Spleen (tissue), 11 donors: Measurements from ENCODE around the gene RAB11FIP5. TPM values are rescaled to one million over a fixed set of nuclear protein-coding genes. Genes with fewer than 3 reads are reported as not detected.

Source experiments
- DNase-seq: peaks from one replicate; pipeline ENCODE4 v3.0.0-alpha.2; 2020
- H3K27ac ChIP-seq, 8 donors: fragments of 200-600 bp; sonication (generic) in 7 of 8; 1 replicate in 4 of 8; 2 replicates in 4 of 8; pipeline versions ENCODE4 v1.5.0 to v1.8.0; 2016 to 2021; ENCODE audit warnings: inconsistent platforms in 4 of 8, mild to moderate bottlenecking in 4 of 8, moderate library complexity in 1 of 8
- H3K27me3 ChIP-seq, 7 donors: fragments of 200-600 bp; sonication (generic) in 6 of 7; replicated peaks in 1 of 7; 1 replicate in 4 of 7; 2 replicates in 3 of 7; pipeline versions ENCODE4 v1.5.0 to v1.8.0; 2016 to 2021; ENCODE audit warnings: inconsistent platforms in 3 of 7, mild to moderate bottlenecking in 1 of 7
- H3K36me3 ChIP-seq, 6 donors: fragments of 200-600 bp; sonication (generic) in 5 of 6; 1 replicate in 4 of 6; 2 replicates in 2 of 6; pipeline versions ENCODE4 v1.5.0 to v1.8.0; 2016 to 2021; ENCODE audit warnings: inconsistent platforms in 2 of 6
- H3K4me1 ChIP-seq, 6 donors: fragments of 200-600 bp; sonication (generic) in 5 of 6; 1 replicate in 3 of 6; 2 replicates in 3 of 6; pipeline versions ENCODE4 v1.5.0 to v1.8.0; 2016 to 2021; ENCODE audit warnings: inconsistent platforms in 3 of 6
- H3K4me3 ChIP-seq, 8 donors: fragments of 200-600 bp; sonication (generic) in 7 of 8; 1 replicate in 4 of 8; 2 replicates in 4 of 8; pipeline versions ENCODE4 v1.5.0 to v1.8.0; 2016 to 2021; ENCODE audit warnings: inconsistent platforms in 4 of 8, mild to moderate bottlenecking in 4 of 8, moderate library complexity in 2 of 8
- H3K9me3 ChIP-seq, 8 donors: fragments of 200-600 bp; sonication (generic) in 7 of 8; 1 replicate in 4 of 8; 2 replicates in 4 of 8; pipeline versions ENCODE4 v1.5.0 to v1.8.0; 2016 to 2021; ENCODE audit warnings: inconsistent platforms in 4 of 8
- POLR2A ChIP-seq, 3 donors: fragments of 450-650 bp; IDR thresholded peaks; one replicate each; pipeline ENCODE4 v1.5.1; 2017; ENCODE audit warnings: antibody characterized with exemption in 3 of 3, mild to moderate bottlenecking in 1 of 3
- POLR2AphosphoS5 ChIP-seq, 3 donors: sonication (generic); formaldehyde crosslinking; IDR thresholded peaks; one replicate each; pipeline ENCODE4 v1.5.1; 2017; ENCODE audit warnings: antibody characterized with exemption in 3 of 3
- WGBS, 5 donors: extraction: QIAGEN DNeasy Blood & Tissue Kit in 3 of 5; methylation state at CpG; one replicate each; pipeline versions ENCODE4 v1.1.5 to v1.1.7; 2013 to 2018; 5-methylcytosine and 5-hydroxymethylcytosine counted together
- intact Hi-C: fragments of 100-400 bp; cut with DNase I; formaldehyde crosslinking; loops from one replicate; pipeline ENCODE4 v1.15.0; 2023; ENCODE audit warnings: low total_unique reads
- polyA plus RNA-seq, 3 donors: library from polyadenylated mRNA; stranded (reverse); fragments of 200-250 nt; gene quantifications; one replicate each; pipeline ENCODE4 v1.2.1, GENCODE V29; 2013
- total RNA-seq, 7 donors: library from RNA; depleted of rRNA in 3 of 7; stranded (reverse); fragments of >200 nt in 3 of 7; fragmentation: NEBNext Ultra II Directional in 4 of 7; extraction: Animal tissue kit (Norgen Biotek cat#: 25700) in 4 of 7; gene quantifications; one replicate each; pipeline versions ENCODE4 v1.1.0 to v1.2.1, GENCODE V29; 2016 to 2021
- TF ChIP-seq, protein P1 (sequence below), 11 experiments: fragments of 200-600 bp in 7 of 11; fragments of 450-650 bp in 4 of 11; sonication (generic) in 4 of 11; IDR thresholded peaks in 8 of 11; conservative IDR thresholded peaks in 3 of 11; 1 replicate in 7 of 11; 2 replicates in 4 of 11; pipeline versions ENCODE4 v1.4.0 to v1.8.0; 2016 to 2021; ENCODE audit warnings: antibody characterized with exemption in 11 of 11, inconsistent platforms in 4 of 11, mild to moderate bottlenecking in 1 of 11
- donor health status: healthy with polysubstance abuse.
- donor health status: DM: no; HTN: no; CAD: no; lungs with moderate emphysema.
- donor health status: DM: no; HTN: no; CAD: no.
- donor health status: Bipolar disorder and iron deficiency.
- donor health status: healthy.
- donor health status: DM: no; HTN: no; CAD: no.
- donor health status: DM: yes; HTN: yes; CAD: no.

Gene RAB11FIP5
- total and polyA plus RNA-seq, 10 donors: 9.5 to 127 (median 71.5) TPM

DNA sequence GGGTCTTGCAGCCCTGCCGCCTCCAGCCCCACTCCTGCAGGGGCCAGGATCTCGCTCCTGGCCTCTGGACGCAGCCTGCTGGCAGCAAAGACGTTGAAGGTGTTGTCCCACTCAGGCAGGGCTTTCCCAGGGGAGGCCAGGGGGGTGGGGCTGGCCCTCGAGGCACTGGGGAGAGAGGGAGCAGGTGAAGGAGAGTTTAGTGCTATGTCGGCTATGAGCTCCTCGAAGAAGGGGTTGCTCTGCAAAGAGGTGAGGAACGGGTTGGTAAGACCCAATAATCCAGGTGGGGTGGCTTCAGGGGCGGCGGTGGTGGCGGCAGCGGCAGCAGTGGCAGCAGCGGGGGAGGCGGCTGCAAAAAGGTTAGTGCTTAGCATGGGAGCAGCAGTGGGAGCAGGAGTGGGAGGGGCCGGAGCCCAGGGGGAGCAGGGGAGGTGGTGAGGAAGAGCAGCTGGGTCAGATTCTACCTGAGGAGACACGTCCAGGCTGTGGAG lies 31.5 kb downstream of the RAB11FIP5 start:
- no peaks in the 10 kb centered on the region for H3K27me3 ChIP-seq
- H3K36me3 ChIP-seq: peaks cover 0 to 68% (median under 1%) of the 10 kb centered on the region in 6 donors
- WGBS, 5 donors: 71 to 84% (median 78%) methylated on average over 15 to 16 of the region's 16 CpGs
- no peak overlapping the region for H3K4me3 ChIP-seq
- TF ChIP-seq POLR2A (IDR thresholded peaks at IDR 0.05): no peak
- peak in 1 of 3 donors; percentile 5 for TF ChIP-seq POLR2AphosphoS5 (IDR thresholded peaks at IDR 0.05)
- intact Hi-C loops: no loop called here
- peaks cover 0 to 88% (median 36%) of the 10 kb centered on the region in 6 donors for H3K4me1 ChIP-seq
- H3K27ac ChIP-seq: peak overlapping the region in 5 of 8 donors; percentile 39 to 53 (median 51)
- peak; percentile 69 for DNase-seq
- no peaks in the 10 kb centered on the region for H3K9me3 ChIP-seq

- Histone ChIP-seq H3K9me3 (no peaks in the 10 kb centered on the region), H3K36me3 (peaks cover 0 to 71% (median 4%) of the 10 kb centered on the region in 6 donors), H3K27me3 (no peaks in the 10 kb centered on the region), H3K4me3 (no peak overlapping the region), H3K27ac (peak overlapping the region in 5 of 8 donors; percentile 39 to 53 (median 51)), H3K4me1 (peaks cover 0 to 81% (median 31%) of the 10 kb centered on the region in 6 donors)
- intact Hi-C loops: no loop called here
- TF ChIP-seq POLR2AphosphoS5 (IDR thresholded peaks at IDR 0.05) (peak in 2 of 3 donors; percentile 15 to 20), POLR2A (IDR thresholded peaks at IDR 0.05) (no peak)
- TF ChIP-seq, protein P1, sequence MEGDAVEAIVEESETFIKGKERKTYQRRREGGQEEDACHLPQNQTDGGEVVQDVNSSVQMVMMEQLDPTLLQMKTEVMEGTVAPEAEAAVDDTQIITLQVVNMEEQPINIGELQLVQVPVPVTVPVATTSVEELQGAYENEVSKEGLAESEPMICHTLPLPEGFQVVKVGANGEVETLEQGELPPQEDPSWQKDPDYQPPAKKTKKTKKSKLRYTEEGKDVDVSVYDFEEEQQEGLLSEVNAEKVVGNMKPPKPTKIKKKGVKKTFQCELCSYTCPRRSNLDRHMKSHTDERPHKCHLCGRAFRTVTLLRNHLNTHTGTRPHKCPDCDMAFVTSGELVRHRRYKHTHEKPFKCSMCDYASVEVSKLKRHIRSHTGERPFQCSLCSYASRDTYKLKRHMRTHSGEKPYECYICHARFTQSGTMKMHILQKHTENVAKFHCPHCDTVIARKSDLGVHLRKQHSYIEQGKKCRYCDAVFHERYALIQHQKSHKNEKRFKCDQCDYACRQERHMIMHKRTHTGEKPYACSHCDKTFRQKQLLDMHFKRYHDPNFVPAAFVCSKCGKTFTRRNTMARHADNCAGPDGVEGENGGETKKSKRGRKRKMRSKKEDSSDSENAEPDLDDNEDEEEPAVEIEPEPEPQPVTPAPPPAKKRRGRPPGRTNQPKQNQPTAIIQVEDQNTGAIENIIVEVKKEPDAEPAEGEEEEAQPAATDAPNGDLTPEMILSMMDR (IDR thresholded peaks at IDR 0.05 in 8 of 11, conservative IDR thresholded peaks at IDR 0.05 in 3 of 11): no peak
- DNase-seq: peak; percentile 72
- WGBS, 5 donors: 66 to 83% (median 73%) methylated on average over 24 to 31 of the region's 31 CpGs
Observed at GRCh38 chr2:73080321-73081131, 32.2 kb downstream of the RAB11FIP5 start.

DNA sequence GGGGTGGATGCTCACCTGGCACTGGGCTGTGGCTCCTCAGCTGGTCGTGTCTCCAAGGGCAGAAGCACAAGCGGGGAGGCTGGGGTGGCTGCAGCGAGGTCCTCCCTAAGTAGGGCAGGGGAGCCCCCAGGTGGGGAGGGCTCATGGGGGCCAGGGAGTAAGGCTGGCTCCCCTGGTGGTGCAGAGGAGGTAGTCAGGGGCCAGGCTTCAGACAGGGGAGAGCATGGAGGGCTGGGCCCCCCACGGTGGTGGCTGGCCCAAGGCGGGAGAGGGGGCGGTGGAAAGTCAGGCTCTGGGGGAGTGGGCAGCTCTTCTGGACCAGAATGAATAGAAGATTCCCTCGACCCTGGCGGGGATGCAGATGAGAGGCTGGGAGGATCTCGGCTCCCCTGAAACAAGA lies 33.1 kb downstream of the RAB11FIP5 start:
- 83 to 92% (median 86%) methylated on average over 7 to 9 of the region's 9 CpGs for WGBS, 5 donors
- no peaks in the 10 kb centered on the region for H3K27me3 ChIP-seq

GRCh38 chr2:73078457-73079411 lies 34.0 kb downstream of the RAB11FIP5 start:
- peak; percentile 54 for DNase-seq
- TF ChIP-seq POLR2AphosphoS5 (IDR thresholded peaks at IDR 0.05) (no peak), POLR2A (IDR thresholded peaks at IDR 0.05) (no peak)
- TF ChIP-seq, protein P1 (IDR thresholded peaks at IDR 0.05 in 8 of 11, conservative IDR thresholded peaks at IDR 0.05 in 3 of 11): no peak
- Histone ChIP-seq H3K4me3 (no peak overlapping the region), H3K27me3 (no peaks in the 10 kb centered on the region), H3K36me3 (peaks cover 0 to 74% (median 6%) of the 10 kb centered on the region in 6 donors), H3K27ac (peak overlapping the region in 3 of 8 donors; percentile 10 to 53 (median 20)), H3K9me3 (no peaks in the 10 kb centered on the region), H3K4me1 (peaks cover 0 to 63% (median 23%) of the 10 kb centered on the region in 6 donors)
- 73 to 85% (median 78%) methylated on average over 13 of the region's 13 CpGs for WGBS, 5 donors
- intact Hi-C loops: no loop called here

More for the DNA sequence above, 33.1 kb downstream of the RAB11FIP5 start:
- peaks cover 0 to 72% (median 25%) of the 10 kb centered on the region in 6 donors for H3K4me1 ChIP-seq
- peak overlapping the region in 2 of 8 donors; percentile 2 to 53 for H3K27ac ChIP-seq
- peak; percentile 70 for DNase-seq
- TF ChIP-seq POLR2AphosphoS5 (IDR thresholded peaks at IDR 0.05) (peak in 1 of 3 donors; percentile 20), POLR2A (IDR thresholded peaks at IDR 0.05) (no peak)
- TF ChIP-seq, protein P1 (IDR thresholded peaks at IDR 0.05 in 8 of 11, conservative IDR thresholded peaks at IDR 0.05 in 3 of 11): no peak
- H3K4me3 ChIP-seq: no peak overlapping the region
- peaks cover 0 to 74% (median 6%) of the 10 kb centered on the region in 6 donors for H3K36me3 ChIP-seq
- no peaks in the 10 kb centered on the region for H3K9me3 ChIP-seq
- intact Hi-C loops: no loop called here
